ENCODE measurements around the gene XIRP1.

The XIRP1 gene

DNA sequence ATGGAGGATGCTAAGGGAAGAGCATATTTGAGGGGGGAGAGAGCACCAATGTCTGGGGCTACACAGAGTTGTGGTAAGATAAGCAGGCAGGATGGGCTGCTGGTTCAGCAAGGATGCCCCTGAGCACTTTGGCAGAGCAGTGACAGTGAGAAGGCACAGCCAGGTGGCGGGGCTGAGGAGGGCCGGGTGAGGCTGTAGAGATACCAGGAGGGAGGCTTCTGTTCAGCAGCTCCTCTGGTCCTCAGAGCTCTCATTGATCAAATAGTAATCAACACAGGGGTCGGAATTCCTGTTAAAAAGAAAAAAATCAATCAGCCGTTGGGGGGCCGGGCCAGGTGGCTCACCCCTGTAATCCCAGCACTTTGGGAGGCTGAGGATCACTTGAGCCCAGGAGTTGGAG lies 11.5 kb upstream of the XIRP1 start:
- H3K4me2 ChIP-seq (ENCODE audit: low read depth, low read length, poor library complexity, severe bottlenecking): no peak overlapping the region
- TF ChIP-seq CTCF (conservative IDR thresholded peaks at IDR 0.05; ENCODE audit: low read length): no peak
- no peak for TF ChIP-seq EZH2phosphoT487 (IDR thresholded peaks at IDR 0.05; ENCODE audit: borderline replicate concordance)

GRCh38 chr3:39203402-39203801 lies 11.0 kb upstream of the XIRP1 start:
- TF ChIP-seq CTCF (conservative IDR thresholded peaks at IDR 0.05; ENCODE audit: low read length): no peak
- no peak for TF ChIP-seq EZH2phosphoT487 (IDR thresholded peaks at IDR 0.05; ENCODE audit: borderline replicate concordance)
- Histone ChIP-seq H3F3A (ENCODE audit: low read depth) (no peaks in the 10 kb centered on the region), H3K27me3 (ENCODE audit: insufficient read depth, low read length, poor library complexity, severe bottlenecking) (no peaks in the 10 kb centered on the region), H3K9ac (ENCODE audit: low read depth, low read length, poor library complexity, severe bottlenecking) (no peak overlapping the region), H3K36me3 (ENCODE audit: insufficient read depth, low read length) (no peaks in the 10 kb centered on the region), H3K9me2 (replicated peaks; ENCODE audit: low read depth, low read length) (no peaks in the 10 kb centered on the region), H3K4me1 (ENCODE audit: insufficient read depth, low read length, poor library complexity, severe bottlenecking) (peaks cover 4% of the 10 kb centered on the region), H4K20me1 (ENCODE audit: insufficient read depth, low read length, poor library complexity, severe bottlenecking) (no peaks in the 10 kb centered on the region), H2AFZ (ENCODE audit: low read length) (no peak overlapping the region), H3K4me3 (ENCODE audit: low read length, poor library complexity, severe bottlenecking) (no peak overlapping the region), H3K4me2 (ENCODE audit: low read depth, low read length, poor library complexity, severe bottlenecking) (no peak overlapping the region), H3K79me2 (ENCODE audit: insufficient read depth, low read length) (no peaks in the 10 kb centered on the region), H3K9me3 (ENCODE audit: insufficient read depth, low read depth, low read length) (no peaks in the 10 kb centered on the region)

More for the DNA sequence above, 11.5 kb upstream of the XIRP1 start:
- H3K27me3 ChIP-seq (ENCODE audit: insufficient read depth, low read length, poor library complexity, severe bottlenecking): no peaks in the 10 kb centered on the region
- H3K79me2 ChIP-seq (ENCODE audit: insufficient read depth, low read length): no peaks in the 10 kb centered on the region
- no peak overlapping the region for H3K4me3 ChIP-seq (ENCODE audit: low read length, poor library complexity, severe bottlenecking)
- H3K36me3 ChIP-seq (ENCODE audit: insufficient read depth, low read length): no peaks in the 10 kb centered on the region
- no peaks in the 10 kb centered on the region for H3F3A ChIP-seq (ENCODE audit: low read depth)
- H4K20me1 ChIP-seq (ENCODE audit: insufficient read depth, low read length, poor library complexity, severe bottlenecking): no peaks in the 10 kb centered on the region
- H3K9me2 ChIP-seq (replicated peaks; ENCODE audit: low read depth, low read length): no peaks in the 10 kb centered on the region
- peaks cover 4% of the 10 kb centered on the region for H3K4me1 ChIP-seq (ENCODE audit: insufficient read depth, low read length, poor library complexity, severe bottlenecking)
- H3K9me3 ChIP-seq (ENCODE audit: insufficient read depth, low read depth, low read length): no peaks in the 10 kb centered on the region
- H2AFZ ChIP-seq (ENCODE audit: low read length): no peak overlapping the region
- no peak overlapping the region for H3K9ac ChIP-seq (ENCODE audit: low read depth, low read length, poor library complexity, severe bottlenecking)

GRCh38 chr3:39202094-39202493 lies 9.7 kb upstream of the XIRP1 start:
- no peak overlapping the region for H3K4me3 ChIP-seq (ENCODE audit: low read length, poor library complexity, severe bottlenecking)
- H3K36me3 ChIP-seq (ENCODE audit: insufficient read depth, low read length): no peaks in the 10 kb centered on the region
- no peak overlapping the region for H3K9ac ChIP-seq (ENCODE audit: low read depth, low read length, poor library complexity, severe bottlenecking)
- no peaks in the 10 kb centered on the region for H3K79me2 ChIP-seq (ENCODE audit: insufficient read depth, low read length)
- H3K9me3 ChIP-seq (ENCODE audit: insufficient read depth, low read depth, low read length): no peaks in the 10 kb centered on the region
- H2AFZ ChIP-seq (ENCODE audit: low read length): no peak overlapping the region
- no peaks in the 10 kb centered on the region for H3F3A ChIP-seq (ENCODE audit: low read depth)
- H3K9me2 ChIP-seq (replicated peaks; ENCODE audit: low read depth, low read length): no peaks in the 10 kb centered on the region
- H3K4me2 ChIP-seq (ENCODE audit: low read depth, low read length, poor library complexity, severe bottlenecking): no peak overlapping the region
- H3K4me1 ChIP-seq (ENCODE audit: insufficient read depth, low read length, poor library complexity, severe bottlenecking): no peaks in the 10 kb centered on the region
- no peaks in the 10 kb centered on the region for H4K20me1 ChIP-seq (ENCODE audit: insufficient read depth, low read length, poor library complexity, severe bottlenecking)
- no peak for TF ChIP-seq CTCF (conservative IDR thresholded peaks at IDR 0.05; ENCODE audit: low read length)
- TF ChIP-seq EZH2phosphoT487 (IDR thresholded peaks at IDR 0.05; ENCODE audit: borderline replicate concordance): no peak
- no peaks in the 10 kb centered on the region for H3K27me3 ChIP-seq (ENCODE audit: insufficient read depth, low read length, poor library complexity, severe bottlenecking)

All from Loucy (cell line).